NOMO-1 (cell line): ENCODE measurements around the gene FBXW11.
A peak's percentile ranks its signal among the peaks of the same experiment; 100 is the strongest.

Experiments
- DNase-seq, 2 experiments: peaks; one replicate each; lab custom pipeline; 2025; ENCODE audit not compliant: unreplicated experiment in 2 of 2; lab: John Stamatoyannopoulos, UW

Gene FBXW11

DNA sequence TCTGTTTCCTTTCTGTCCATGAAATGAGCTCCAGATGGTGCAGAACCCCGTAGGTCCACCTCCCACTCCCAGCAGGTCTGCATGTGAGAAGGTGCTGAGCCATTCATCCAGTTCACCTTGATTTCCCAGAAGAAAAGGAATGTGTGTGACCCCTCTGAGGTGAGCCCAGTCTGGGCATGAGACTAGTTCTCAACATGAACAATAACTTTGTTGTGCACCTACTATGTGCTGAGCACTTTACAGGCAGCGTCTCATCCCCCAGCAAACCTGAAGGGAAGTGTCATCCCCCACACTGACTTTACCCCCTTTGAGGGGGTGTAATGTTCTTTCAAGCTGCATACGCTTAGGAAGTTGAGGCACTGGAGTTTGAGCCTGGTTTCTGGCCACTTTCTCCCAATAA is 159.4 kb downstream of the FBXW11 start:
- DNase-seq: no peak

- DNase-seq: no peak
Observed at GRCh38 chr5:171846323-171846722, 160.1 kb downstream of the FBXW11 start.

GRCh38 chr5:171845857-171846256 is 160.6 kb downstream of the FBXW11 start:
- DNase-seq: no peak

DNA sequence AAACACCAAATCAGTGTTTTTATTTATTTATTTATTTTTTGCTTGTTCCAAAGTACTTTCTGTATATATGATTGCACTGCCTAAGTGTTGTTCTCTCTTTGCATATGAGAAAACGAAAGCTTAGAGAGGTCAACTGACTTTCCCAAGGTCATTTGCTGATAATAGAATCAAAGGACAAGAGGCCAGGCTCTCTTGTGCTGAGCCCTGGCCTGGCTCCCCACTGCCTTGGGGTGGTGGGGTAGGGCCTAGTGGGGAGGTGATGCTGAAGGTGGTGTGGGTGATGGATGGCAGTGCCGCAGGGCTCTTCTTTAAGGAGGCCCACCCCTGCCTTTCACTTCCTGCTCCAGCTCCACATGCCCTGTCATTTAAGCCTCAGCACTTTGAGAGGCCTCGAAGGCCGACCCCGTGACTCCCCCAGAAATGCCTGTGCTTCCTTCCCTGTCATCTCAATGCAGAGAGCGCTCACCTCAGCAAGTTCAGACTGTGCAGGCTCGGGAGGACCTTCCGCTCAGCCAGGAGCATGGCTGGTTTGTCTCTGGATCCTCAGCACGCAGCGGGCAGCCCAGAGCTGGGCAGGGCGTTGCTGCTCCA is 161.3 kb downstream of the FBXW11 start:
- DNase-seq: no peak

GRCh38 chr5:171842777-171843328 is 163.6 kb downstream of the FBXW11 start:
- DNase-seq: no peak

DNA sequence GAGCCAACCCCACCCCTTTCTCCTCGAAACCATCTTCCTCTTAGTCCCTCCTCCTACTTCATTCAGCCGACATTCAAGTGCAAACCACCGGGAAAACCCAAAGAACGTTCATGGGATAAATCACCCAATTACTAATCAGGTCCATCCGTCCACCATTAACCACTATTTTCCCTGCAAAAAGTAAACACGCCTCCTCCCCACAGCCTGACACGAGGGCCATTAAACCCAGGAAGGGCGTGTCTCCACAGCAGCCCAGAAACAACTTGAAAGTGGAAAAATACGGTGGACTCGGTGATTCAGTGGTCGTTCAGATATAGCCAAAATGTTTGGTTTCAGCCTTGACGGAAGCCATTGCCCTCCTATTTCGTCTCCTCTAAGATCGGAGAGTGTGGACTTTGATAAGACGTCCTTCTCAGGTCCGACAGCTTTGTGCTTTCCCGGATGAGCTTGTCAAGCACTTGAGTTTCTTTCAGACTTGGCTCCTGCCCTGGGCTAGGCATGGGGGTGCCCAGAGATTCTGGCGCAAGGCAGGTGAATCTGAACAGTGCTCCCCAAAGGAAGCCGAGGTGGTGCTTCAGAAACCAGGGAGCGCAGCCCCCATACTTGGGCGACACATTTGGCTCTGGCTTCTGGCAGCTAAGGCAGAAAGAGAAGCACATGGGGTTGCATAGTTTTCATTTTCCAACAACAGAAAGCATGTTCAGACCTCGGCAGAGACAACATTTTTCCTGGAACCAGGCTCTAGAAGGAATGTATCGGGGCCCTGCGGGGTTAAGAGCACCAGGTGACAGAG is 164.3 kb downstream of the FBXW11 start:
- no peak for DNase-seq

DNA sequence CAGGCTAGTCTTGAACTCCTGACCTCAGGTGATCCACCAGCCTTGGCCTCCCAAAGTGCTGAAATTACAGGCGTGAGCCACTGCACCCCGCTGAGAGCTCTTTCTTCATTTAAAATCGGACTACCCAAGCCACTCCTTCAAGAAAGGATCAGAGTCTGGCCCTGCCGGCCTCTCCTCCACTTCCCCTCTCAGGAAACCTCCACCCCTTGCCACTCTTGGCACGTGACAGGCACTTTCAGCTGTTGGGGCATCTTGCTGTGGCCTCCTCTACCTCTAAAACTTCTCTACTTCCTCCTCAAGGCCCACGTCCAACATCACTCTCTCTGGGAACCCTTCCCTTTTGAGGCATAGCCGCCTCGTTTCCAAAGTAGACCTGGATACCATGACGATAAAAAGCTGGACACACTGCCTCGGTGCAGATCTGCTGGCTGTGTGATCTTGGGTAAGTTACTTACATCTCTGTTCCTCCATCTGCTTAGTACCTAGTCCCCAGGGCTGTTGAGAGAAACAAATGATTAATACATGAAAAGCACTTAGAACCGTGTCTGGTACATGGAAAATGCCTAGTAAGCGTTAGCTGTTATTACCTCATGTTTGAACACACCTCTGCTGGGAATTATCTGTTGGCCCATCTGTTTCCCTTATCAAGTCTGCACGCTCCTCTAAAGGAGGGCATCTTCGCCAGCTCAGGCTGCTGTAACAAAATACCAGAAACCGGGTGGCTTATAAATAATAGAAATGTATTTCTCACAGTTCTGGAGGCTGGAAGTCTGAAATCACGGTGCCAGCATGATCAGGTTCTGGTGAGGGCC is 165.5 kb downstream of the FBXW11 start:
- DNase-seq: peak; percentile 73 to 74

- DNase-seq: no peak
Observed at GRCh38 chr5:171840066-171840465, 166.4 kb downstream of the FBXW11 start.

- no peak for DNase-seq
Observed at GRCh38 chr5:171839112-171839511, 167.3 kb downstream of the FBXW11 start.

DNA sequence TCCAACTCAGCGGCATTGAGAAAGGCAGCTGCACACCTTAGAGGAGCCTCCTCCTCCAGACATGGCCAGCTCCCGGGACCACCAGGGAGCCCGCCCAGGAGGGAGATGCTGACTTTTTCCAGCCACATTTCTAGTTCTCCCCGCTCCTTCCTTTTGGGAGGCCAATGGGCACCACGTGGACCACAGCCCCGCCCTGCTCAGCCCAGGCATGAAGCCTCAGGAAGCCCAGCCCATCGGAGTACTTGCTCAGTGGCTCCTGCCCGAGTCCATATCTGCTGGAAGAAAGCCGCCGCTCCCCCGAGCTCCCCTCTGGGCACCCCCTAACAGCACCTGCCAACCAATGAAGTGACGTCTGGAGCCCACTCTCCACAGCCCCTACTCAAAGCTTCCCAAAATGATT is 168.4 kb downstream of the FBXW11 start:
- no peak for DNase-seq

GRCh38 chr5:171837522-171837921 is 168.9 kb downstream of the FBXW11 start:
- no peak for DNase-seq

DNA sequence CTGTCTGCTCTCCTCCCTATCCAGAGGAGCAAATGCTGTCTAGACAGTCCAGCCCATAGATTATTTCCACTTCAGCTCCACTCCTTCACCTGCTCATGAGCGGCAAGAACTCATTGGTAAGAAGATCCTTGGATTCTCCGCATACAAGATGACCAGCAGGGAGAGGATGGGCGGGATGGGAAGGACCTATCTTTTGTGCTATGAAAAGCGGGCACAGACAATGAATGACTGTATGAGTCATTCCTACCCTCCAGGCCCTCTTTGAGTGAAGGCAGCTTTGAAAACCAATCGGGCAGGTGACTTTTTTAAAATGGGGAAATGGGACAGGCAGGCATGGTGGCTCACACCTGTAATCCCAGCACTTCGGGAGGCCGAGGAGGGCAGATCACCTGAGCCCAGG is 171.4 kb downstream of the FBXW11 start:
- DNase-seq: no peak

- DNase-seq: no peak
Observed at GRCh38 chr5:171834461-171834860, 172.0 kb downstream of the FBXW11 start.

DNA sequence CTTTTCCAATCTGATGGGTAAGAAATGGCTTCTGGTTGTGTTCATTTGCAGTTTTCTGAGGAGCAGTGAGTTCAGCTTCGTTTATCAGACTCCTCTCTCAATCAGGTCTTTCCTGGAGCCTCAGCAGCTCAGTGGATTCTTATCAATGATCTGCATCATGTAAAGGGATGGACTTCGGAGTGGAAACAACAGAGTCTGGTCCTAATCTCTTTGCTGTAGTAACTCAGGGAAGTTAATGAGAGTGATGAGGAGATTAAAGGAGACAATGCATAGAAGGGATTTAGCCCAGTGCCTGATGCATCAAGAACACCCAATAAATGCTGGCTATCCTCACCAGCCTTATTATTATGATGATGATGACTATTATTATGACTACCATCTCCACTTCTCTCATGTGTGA is 173.7 kb downstream of the FBXW11 start:
- DNase-seq: no peak

- no peak for DNase-seq
Observed at GRCh38 chr5:171830686-171831085, 175.8 kb downstream of the FBXW11 start.

GRCh38 chr5:171827162-171827561 is 179.3 kb downstream of the FBXW11 start:
- no peak for DNase-seq

GRCh38 chr5:171826132-171826531 is 180.3 kb downstream of the FBXW11 start:
- DNase-seq: no peak

- no peak for DNase-seq
Observed at GRCh38 chr5:171825051-171825450, 181.4 kb downstream of the FBXW11 start.

GRCh38 chr5:171823269-171823668 is 183.2 kb downstream of the FBXW11 start:
- peak in 1 of 2 experiments; percentile 8 for DNase-seq

DNA sequence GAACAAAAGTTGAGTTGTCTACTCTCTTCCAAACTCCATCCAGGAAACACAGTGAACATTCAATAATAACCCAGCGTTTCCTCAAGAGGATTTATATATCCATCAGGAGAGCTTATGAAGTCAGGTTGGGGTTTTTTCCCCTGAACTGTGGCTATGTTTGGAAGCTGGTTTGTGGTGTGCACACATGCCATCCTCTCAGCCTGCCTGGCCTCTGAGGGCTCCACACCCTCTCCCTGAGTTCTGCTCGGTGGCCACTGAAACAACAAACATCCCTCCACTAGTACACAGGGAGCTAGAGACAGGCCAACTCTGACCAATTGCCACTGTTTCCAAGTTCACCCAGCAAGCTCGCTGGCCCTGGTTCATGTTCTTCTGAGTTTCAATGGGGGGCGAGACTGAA is 185.2 kb downstream of the FBXW11 start:
- no peak for DNase-seq

- no peak for DNase-seq
Observed at GRCh38 chr5:171820561-171820960, 185.9 kb downstream of the FBXW11 start.
